Measurements from ENCODE around the gene ZNF281. TPM values are rescaled to one million over a fixed set of nuclear protein-coding genes. Genes with fewer than 3 reads are reported as not detected.

Gene ZNF281
- total RNA-seq, 2 experiments from 2014 or later: 6.4 to 7.5 TPM

Other genes starting within 250 kb of the ZNF281 start
- 10 to 100 TPM; 16.4 to 16.9 TPM for gene KIF14, start 210.7 kb upstream of the ZNF281 start, total RNA-seq

Measured in activated naive CD4-positive, alpha-beta T cell treated with anti-CD3 and anti-CD28 coated beads for 36 hours (primary cell).